ENCODE data around the gene SELENOK.

GRCh38 chr3:53887446-53887845 lies 4.2 kb downstream of the SELENOK start:
- TF ChIP-seq, protein P1, sequence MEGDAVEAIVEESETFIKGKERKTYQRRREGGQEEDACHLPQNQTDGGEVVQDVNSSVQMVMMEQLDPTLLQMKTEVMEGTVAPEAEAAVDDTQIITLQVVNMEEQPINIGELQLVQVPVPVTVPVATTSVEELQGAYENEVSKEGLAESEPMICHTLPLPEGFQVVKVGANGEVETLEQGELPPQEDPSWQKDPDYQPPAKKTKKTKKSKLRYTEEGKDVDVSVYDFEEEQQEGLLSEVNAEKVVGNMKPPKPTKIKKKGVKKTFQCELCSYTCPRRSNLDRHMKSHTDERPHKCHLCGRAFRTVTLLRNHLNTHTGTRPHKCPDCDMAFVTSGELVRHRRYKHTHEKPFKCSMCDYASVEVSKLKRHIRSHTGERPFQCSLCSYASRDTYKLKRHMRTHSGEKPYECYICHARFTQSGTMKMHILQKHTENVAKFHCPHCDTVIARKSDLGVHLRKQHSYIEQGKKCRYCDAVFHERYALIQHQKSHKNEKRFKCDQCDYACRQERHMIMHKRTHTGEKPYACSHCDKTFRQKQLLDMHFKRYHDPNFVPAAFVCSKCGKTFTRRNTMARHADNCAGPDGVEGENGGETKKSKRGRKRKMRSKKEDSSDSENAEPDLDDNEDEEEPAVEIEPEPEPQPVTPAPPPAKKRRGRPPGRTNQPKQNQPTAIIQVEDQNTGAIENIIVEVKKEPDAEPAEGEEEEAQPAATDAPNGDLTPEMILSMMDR (IDR thresholded peaks at IDR 0.05): no peak
- TF ChIP-seq POLR2A (IDR thresholded peaks at IDR 0.05) (no peak), EP300 (IDR thresholded peaks at IDR 0.05) (no peak), POLR2AphosphoS5 (IDR thresholded peaks at IDR 0.05) (no peak)

Data from suprapubic skin (tissue), 4 donors.